NCI-H82 treated with DMSO at 0.1 percent for 48 hours (cell line): ENCODE results near the gene WDR7.
A peak's percentile ranks its signal among the peaks of the same experiment; 100 is the strongest.

Source experiments
- DNase-seq: peaks from one replicate; lab custom pipeline; 2025; ENCODE audit not compliant: unreplicated experiment; lab: John Stamatoyannopoulos, UW

Gene WDR7

DNA sequence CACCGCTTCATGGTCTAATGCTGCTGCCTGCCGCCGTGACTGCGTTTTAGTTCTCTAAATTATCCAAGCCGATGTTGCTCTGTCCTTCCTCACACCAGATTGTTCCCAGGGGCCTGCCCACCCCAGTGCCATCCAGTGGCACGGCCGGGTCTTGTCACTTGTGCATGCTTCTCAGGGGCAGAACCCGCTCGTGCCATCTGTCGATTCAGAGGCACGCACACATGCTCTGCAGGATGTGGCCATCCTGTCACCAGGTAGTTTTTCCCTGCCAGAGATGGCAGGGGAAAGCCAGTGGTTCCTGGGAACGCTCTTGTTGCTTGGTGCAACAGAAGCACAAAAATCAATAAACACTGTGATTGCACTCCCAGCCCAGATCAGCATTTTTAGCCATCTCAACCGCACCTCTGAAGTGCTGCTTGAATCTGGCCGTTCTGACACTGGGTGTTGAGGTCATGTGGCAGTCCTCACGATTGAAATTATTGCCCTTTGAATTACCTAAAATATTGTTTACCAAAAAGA is 376.1 kb downstream of the WDR7 start:
- DNase-seq = no peak

DNA sequence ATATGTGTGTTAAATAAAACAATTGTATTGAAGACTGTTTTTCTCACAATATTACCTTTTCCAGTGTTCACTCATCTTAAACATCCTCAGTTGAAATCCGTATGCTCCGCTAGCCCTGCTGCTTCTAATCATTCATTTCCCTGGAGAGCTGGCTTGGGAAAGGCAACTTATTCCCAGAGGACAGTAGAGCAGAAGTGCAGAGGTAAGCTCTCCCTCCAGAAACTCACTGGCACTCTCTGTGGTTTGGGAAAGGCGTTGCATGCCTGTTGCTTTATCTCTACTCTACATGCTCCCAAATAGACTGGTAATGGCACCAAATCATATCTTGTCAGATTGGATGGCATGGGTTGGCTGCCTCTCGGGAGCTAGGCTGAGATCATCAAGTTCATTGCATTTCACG is 378.6 kb downstream of the WDR7 start:
- peak; percentile 26 for DNase-seq

DNA sequence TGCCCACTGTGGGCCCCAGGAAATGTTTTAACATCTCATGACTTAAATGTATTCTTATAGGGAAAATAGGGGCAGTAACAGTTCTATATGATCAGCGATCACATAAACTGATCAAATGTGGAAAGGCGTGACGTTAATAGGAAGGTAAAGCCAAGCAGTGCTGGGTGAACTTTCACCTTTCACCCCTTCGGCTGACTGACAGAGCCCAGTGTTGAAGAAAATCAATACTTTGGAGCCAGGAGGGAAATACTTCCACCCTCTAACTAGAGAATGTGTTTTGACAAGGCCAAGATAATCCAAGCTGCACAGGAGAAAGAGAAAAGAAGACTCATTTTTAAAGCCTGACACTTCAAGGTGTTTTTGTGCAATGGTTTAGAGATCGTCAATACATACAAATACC is 379.3 kb downstream of the WDR7 start:
- no peak for DNase-seq

DNA sequence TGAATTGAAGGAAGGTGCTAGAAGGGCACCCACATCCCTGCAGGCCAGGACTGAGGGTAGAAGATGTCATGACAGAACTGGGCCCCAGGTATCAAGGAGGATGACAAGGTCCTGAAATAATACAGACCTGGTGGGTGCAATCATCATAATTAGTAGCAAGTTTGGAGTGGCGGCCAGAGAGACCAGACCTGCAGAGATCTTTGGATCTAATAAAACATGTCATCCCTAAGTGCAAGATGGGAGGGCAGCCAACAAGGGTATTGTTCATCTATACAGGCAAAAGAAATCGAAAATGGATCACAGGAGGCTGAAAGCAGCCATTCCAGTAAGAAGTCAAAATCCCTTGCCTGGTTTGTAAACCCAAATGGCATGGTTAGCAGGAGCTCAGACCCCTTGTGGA is 384.4 kb downstream of the WDR7 start:
- no peak for DNase-seq

DNA sequence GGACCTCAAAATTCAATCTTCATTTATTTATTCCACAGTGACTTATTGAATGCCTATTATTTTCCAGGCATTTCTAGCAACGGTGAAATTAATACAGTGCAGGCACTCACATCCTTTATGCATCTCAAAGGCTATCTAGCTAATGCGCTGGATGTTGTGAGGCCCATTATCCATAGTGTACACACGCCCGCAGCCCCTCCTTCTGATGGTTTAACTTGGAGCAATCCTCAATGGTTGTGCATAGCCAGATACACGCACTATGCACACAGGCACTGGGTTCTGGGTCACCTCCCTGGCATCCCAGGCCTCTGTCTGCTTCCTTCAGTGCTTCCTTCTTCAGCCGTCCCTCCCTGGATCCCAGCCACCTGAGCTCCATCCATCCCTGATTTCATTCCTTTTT is 387.2 kb downstream of the WDR7 start:
- no peak for DNase-seq

DNA sequence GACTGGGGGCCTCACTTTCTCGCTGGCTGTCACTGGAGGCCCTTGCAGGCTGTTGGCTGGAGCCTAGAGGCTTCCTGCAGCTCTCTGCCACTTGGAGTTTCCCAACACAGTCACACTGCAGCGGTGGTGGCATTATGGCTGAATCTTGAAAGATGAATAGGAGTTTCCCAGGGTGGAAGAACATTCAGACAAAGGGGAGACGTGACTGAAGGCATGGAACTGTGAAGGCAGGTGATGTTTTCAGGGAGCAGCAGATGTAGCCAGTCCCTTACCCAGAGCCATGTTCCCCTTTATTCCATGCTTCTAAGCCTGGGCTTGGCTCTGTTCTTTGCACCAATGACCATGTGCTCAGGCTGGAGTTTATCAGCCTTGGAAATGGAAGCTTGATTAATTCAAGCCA is 389.0 kb downstream of the WDR7 start:
- no peak for DNase-seq

DNA sequence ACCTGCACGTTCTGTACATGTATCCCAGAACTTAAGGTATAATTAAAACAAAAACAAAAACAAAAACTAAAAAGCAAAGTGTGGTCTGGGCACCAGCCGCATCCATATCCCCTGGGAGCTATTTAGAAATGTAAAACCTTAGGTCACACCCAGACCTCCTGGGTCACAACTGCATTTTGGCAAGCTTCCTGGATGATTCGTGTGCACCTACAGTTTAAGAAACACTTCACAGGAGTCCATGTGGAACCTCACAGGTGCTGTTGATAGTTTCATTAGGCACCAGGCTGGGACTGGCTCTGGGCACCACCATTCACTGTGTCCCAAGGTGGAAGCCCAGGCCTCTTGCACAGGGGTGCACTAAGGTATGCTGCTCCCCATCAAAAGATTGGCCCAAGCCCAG is 392.1 kb downstream of the WDR7 start:
- no peak for DNase-seq

DNA sequence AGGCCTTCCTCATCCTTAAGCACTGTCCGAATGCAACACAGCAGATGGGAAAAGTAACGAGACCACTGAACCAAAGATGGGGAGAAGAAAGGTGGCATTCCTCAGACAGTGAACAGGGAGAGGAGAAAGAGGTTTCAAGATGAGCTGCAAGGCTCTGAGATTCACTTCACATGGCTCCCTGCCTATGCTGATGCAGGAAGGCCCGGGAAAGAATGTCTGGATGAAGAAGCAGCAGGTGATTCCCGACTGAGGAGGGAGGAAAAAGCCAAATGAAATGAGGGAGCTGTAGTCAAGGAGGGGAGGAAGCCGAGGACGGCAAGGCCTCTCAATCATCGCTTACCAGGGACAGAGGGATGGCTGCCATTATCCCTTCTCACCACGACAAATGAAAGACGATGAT is 397.2 kb downstream of the WDR7 start:
- no peak for DNase-seq

DNA sequence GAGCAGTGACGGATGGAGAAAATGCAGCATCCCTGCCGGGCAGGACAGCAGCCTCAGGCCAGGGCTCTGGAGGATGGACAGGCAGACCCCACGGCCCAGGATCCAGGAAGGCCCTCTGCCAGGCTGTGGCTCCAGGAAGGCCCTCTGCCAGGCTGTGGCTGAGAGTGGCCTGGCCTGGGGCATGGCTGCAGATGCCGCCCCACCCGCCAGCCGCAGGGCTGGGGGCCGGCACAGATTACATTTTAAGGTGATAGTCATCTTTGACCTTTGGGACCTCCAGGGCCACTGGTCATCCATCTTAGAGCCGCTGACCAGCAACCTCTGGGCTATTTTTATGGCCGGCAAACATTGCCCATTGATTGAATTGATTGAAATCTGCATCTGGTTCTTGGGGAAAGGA is 397.7 kb downstream of the WDR7 start:
- no peak for DNase-seq

DNA sequence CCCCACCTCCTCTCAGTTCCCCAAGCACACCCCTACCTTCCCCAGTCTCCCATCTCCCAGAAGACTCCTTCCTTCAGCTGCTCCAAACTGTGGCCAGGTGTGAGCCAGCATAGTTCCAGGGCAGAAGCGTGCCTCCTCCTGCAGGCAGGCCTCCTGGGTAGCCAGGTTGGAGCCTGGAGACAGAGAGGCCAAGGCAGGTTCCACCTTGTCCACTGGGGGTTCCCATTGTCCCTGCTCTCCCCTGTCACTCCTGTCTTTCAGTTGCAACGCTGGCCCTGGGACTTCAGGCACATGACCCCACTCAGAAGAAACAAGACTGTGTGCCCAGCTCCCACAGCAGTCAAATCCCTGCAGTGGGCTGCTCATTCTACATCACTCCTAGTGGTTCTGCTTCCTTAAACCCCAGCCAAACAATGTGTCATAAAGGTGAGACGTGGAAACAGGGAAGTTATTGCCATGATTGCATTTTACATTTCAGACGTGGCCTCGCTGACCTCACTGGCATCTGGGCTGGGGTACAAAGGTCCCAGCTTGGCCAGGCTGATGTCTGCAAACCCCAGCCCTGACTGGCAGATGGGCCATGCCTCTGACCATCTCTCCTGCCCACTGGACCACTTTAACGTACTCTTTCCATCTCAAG is 399.3 kb downstream of the WDR7 start:
- no peak for DNase-seq

DNA sequence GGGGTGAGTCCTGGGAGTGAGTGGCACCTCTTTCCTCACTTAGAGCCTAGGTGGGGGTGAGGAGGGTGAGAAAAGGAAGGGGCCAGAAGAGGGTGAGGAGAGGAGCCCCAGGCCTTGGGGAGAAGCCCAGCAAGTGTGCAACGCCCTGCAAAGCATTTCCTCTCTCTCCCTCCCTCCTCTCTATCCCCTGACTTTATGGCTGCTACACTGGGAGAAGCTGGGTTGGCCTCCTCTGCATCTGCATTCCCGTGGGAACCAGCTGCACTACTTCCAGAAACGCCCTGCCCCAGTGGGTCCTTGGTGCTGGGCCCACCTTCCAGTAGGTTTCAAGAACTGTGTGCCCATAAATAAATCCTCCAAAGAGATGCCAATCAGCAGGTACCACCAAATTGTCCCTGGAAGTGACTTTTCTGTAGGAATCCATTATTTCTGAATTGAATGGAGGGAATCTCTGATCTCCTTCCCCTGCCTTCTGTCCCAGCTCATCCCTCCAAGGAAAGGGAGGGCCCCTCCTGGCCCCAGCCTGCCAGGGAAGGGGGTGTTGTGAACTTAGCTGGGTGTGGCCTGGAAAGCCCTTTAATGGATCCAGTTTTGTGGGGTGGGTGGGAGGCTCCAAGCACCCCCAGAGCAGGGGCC is 400.0 kb downstream of the WDR7 start:
- DNase-seq = no peak

DNA sequence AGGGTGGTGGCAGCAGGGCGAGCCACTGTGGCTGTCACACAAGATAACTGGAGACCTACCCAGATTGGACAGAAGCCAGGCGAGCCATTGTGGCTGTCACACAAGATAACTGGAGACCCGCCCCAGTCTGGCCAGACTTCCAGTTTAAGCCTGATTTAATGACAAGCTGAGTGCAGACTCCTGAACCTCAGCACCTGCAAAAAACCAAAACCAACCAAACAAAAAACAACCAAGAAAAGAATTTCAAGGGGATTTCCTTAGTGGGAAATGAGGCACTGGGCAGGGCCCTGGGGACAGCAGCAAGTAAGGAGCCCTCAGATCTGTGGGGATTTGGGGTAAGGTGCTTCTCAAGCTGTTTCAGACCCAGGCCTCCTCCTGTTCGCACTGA is 400.5 kb downstream of the WDR7 start:
- DNase-seq = no peak

DNA sequence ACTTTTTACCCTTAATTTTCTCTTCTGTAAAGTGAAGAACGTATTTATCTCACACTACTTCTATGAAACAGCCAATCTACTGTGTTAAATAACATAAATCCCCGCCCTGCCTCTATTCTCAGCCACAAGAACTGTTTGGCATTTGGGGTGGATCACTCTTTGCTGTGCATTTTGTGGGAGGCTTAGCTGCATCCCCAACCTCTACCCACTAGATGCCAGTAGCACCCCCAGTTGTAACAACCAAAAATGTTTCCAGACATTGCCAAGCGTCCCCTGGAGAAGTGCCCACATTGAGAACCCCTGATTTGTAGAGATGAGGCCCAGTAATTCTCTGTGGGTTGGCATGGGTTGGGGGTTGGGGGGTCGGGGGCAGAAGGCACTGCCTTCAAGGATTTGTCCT is 401.0 kb downstream of the WDR7 start:
- DNase-seq = no peak

DNA sequence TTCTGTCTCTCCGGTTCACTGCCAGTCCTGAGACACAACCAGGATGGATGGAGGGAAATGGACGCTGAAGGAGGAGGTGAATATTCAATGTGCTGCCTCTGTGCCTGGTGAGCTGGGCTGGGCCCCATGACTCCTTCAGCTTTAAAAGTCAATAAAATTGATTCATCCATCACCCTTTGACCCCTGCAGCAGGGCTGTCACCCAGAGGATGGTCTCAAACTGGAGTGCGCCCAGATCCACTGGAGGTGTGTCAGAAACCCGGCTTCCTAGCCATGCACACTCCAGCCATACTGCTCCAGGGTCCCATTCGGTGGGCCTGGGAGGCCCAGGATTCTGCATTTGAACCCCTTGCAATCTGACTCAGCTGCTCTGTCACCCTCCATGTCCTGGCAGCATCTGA is 401.6 kb downstream of the WDR7 start:
- DNase-seq = no peak

DNA sequence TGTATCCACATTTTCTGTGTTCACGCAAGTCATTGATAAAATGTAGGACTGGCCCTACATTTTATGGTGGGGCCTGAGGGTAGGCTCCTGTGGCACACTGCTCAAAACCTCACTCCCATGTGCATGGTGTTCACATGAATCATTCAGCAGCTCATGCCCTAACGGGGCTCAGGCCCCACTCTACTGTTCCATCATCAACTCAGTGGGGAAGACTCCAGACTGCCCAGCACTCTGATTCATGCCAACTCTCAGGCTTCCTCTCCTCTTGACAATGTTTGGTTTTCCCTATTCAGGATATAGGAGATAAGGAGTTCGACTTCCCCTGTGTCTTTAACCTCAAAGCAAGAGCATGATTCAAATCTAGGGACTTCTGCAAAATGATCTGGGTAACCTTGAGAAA is 403.7 kb downstream of the WDR7 start:
- no peak for DNase-seq

DNA sequence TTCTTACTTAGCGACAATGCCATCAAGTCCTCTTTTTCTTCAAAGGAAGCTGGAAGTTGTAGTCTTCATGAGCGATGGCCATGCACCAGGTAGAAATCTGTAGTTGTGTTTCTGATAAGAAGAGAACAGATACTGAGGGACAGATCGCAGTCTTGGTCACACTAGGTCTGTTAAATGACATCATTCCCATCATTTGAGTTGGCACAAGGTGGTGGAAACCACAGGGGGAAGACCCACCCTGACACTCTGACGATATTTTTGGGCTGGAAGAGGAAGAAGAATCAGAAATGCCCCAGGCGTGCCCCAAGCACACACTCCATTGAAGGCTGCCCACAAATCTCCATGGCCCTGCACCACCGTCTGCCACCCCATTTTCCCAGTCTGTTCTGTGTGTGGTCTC is 406.7 kb downstream of the WDR7 start:
- DNase-seq = no peak

DNA sequence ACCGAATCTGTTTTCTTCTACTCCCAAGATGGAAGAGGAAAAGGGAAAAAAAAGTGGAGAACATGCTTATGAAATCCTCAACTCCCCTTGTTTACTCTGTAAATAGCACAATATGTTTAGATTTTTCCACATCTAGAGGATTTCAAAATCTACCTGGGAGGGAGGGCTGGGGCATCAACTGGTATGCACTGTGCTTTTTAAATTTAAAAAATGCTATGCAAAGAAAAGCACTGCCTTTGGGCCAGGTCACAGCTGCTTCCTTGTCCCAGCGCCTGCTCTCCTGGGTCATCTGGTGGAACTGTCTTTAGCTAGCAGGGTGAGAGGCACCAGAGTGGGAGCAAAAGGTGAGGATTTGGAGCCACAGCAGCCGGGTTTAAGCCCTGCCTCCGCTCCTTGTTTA is 407.6 kb downstream of the WDR7 start:
- no peak for DNase-seq

DNA sequence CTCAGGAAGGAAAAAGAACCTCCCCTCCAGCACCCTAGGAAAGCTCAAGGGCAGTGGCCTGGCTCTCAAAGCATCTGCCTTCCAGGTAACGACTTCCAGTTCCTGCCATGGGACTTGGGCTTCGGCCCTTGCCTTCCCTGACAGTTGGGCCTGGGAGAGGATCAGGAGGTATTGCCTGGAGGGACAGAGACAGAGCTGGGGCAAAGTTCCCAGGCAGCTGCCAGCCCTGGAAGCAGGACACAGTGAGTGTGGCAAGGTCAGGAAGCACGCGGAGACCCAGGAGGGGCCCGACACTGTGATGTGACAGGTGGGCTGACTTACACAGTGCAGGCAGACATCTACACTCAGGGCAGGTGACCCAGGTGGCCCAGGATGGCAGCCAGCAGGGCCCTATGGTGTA is 408.2 kb downstream of the WDR7 start:
- no peak for DNase-seq

DNA sequence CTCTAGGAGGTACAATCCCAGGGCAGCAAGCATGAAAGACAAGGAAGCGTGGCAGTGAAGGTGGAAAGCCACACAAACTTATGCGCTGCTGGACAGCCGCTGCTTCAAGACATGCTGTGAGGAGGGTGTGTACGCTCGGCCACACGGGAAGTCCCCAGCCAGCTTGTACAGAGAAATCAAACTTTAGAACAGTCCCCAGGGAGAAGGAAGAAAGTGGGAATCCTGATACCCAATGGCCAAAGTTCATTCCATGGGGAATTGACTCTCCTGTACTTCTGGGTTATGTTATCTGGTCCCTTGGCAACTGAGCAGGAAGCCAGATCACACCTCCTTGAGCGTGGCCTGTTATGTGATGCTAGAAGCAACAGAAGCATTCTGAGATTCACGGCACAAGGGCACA is 409.7 kb downstream of the WDR7 start:
- DNase-seq = no peak

DNA sequence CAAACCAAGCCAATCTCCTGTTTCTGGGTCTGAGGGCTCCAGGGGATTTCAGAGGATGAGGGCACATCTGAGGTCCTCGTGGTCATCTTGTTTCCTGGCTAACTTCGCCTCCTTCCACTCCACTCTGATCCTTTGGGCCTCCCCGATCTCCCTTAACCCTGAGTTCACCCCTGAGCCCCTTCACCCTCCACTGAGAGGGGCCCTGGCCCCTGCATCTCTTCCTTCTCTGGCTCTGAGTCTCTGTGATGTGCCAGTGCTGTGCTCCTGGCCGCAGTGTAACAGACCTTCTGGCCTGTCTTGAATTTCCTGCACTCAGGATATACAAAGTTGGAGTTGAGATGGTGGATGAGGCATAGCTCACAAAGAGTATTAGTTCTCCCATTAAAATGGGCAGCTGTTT is 411.0 kb downstream of the WDR7 start:
- no peak for DNase-seq

DNA sequence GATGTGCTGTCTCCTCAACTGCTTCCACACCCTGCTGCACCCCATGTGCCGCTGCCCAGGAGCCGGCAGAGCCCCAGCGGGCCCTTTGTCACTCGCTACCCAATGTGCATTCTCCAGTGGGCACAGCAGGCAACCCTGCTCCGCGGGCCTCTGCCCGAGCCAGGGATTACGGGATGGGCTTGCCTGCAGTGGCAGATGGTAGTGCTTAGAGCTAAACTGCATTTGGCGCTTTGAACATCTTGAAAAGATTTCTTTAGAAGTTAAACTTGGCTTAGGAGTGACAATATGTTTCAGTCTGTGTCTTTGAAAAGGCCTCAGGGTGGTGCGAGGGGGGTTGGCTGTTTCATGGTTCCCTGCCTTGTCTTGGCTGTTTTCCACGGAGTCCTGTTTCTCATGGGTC is 411.7 kb downstream of the WDR7 start:
- DNase-seq = peak; percentile 59

DNA sequence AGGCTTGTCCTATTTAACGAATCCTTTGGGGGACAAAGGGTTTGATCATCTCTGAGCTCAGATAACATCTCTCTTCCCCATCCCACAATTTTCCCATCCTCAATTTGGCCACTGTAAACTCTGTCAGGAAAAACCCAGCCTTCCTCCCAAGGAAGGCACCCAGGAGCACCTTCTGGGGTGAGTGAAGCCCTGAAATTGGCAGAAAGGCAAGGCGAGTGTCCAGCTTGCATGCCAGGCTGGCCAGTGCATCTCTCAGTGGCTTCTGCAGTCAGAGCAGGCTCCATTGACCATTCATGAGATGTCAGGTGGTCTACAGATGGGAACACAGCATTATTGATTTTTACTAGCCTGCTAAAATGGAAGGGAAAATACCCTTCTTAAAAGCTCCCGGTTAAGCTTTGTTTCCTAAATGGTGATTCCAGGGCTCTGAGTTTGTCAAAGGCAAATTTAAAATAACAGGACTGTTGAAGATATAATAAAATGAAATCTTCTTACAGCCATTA is 412.5 kb downstream of the WDR7 start:
- DNase-seq = peak; percentile 1
